Endometrial microvascular endothelial cells (primary cell): ENCODE measurements around the gene MME. TPM values are rescaled to one million over a fixed set of nuclear protein-coding genes. Genes with fewer than 3 reads are reported as not detected.

Experiments
- in situ Hi-C: cut with HindIII; loops from 2 replicates; pipeline ENCODE4 v1.10.0; 2017; ENCODE audit warnings: low sequenced_read_pairs, low pct_unique_long_range_greater_than_20kb; ENCODE audit errors: inconsistent ontology term
- total RNA-seq: library from RNA; depleted of rRNA; stranded (reverse); fragments of >200 nt; gene quantifications from one replicate; pipeline ENCODE4 v1.2.3, GENCODE V29; 2015; ENCODE audit errors: inconsistent ontology term

MME gene
- total RNA-seq, 1 donor from 2014 or later, result 13.3 TPM

- in situ Hi-C loops, result no loop called here
Measured at GRCh38 chr3:155179966-155180757, 100.0 kb downstream of the MME start.

DNA sequence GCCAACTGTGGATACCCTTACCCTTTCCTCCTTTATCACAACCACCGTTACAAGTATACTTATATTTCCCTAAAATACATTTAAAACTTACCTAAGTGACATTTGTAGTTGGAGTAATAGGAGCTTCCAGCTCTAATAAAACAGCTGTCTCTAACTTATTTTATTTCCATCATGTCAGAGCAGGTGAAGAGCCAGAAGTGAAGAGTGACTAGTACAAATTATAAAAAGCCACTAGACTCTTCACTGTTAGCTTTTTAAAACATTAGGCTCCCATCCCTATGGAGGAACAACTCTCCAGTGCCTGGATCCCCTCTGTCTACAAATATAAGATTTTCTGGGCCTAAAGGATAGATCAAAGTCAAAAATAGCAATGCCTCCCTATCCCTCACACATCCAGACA is 102.3 kb downstream of the MME start:
- in situ Hi-C loops, result no loop called here

- in situ Hi-C loops, result no loop called here
Measured at GRCh38 chr3:155184011-155184410, 103.9 kb downstream of the MME start.

DNA sequence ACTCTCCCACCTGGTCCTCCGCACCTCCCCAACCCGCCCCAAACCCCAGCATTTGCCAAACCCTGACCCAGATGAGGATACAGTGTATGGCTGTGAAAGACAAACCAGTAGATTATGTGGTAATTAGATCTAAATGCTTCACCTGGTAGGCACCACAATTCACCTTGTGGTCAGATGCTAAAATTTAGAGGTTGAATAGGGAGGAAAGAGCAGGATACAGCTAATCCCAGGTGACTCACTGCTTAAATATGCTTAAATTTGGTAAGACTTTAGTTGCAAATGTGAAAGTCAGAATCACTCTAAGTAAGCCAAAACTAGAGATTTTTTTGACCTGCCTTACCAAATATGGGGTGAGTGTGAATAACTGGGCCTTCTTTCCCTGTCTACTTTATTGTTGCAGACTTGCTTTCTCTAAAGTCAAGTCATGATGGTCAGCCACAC is 105.5 kb downstream of the MME start:
- in situ Hi-C loops, result no loop called here

DNA sequence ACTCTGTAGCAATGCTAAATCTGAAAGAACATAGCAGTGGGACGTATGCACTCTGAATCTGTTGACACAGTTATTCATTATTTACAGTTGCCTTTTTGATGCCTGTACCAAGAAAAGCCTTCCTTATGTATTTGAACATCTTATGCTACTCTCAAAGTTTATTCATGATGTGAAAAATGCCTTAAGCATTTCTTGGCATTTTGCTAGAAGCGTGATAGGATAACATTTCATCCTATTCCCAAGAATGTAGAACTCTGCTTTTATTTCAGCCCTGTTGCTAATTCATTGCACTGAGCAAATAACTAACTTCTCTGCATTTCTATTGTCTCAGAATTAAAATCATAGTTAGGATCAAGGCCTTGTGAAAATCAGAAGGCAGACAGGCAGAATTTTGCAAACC is 107.9 kb downstream of the MME start:
- in situ Hi-C loops, result no loop called here

DNA sequence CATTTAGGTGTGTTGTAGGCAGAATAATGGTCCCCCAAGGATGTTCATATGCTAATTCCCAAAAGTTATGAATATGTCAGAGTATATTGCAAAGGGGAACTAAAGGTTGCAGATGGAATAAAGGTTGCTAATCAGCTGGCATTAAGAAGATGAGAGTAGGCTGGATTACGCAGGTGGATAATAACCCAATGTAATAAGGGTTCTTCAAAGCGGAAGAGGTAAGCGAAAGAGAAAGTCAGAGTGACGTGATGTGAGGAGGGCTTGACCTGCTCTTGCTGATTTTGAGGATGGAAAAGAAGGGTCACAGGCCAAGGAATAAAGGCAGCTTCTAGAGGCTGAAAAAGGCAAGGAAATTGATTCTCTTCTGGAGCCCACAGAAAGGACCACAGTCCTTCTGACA is 109.4 kb downstream of the MME start:
- in situ Hi-C loops, result no loop called here

DNA sequence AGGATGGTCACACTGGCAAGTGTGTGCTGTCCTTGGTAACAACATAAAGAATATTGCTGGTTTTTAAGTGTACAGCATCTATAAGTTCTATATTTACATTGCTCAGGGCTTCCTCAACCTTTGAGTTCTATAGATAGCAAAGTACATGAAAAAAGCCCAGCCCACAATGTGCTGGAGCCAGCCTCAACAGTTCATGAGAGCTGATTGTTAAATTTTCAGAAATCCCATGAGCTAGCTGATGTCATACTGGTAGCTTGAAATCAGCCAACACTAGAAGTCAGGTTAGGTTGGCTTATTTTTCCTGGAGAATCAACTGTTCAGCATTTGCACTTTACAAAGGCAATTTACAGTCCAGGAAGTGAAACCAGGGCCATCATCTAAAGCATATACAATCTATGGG is 110.6 kb downstream of the MME start:
- in situ Hi-C loops, result no loop called here

DNA sequence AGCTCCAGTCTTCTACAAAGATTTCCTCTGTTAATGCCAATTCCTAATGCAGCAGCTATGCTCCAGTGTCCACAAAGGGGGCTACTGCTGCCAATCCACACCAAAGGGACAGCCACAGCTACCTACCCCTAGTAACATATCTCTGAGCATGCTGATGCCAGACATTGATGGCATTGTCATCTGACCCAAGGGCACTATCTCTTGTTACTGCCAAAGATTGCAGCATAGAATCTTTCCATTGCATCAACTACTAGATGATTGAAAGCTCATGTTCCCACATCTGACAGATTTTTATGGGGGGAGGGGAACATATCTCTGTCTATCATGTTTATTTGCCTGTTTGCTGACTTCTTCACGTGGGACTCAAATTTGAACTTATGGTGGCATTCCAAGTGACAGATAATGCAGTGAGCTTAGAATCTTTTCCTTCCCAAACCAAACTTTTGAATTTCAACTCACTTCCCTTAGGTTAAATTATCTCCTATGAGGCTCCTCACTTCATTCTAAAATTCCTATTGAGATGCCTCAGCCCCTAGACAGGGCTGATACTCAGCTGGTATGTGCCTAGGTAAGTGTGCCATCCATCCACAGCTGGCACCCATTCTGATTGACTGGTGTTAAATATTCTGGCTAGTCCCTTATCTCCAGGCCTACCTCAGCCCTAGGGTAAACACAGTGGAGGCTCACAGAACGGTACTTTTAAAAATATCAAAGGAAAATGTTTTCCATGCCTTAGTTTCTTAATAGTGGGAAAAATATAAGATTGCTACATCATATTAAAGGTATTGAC is 113.0 kb downstream of the MME start:
- in situ Hi-C loops, result no loop called here

DNA sequence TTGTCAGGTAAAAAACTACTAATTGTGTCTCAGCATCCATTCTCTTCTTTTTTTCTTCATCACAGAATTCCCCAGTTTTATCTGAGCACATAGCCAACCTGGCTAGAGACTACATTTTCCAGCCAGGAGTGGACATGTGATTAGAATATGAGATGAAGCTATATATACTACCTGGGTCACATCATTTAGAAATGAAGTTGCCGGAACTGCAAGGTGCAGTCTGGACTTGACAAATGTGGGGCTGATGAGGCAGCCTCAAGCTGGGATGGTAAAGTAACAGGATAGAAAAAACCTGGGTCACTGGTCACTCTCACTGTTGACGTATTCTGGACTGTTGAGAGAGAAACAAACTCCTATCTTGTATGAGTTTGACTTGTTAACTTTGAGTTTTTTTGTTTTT is 113.7 kb downstream of the MME start:
- in situ Hi-C loops, result no loop called here

DNA sequence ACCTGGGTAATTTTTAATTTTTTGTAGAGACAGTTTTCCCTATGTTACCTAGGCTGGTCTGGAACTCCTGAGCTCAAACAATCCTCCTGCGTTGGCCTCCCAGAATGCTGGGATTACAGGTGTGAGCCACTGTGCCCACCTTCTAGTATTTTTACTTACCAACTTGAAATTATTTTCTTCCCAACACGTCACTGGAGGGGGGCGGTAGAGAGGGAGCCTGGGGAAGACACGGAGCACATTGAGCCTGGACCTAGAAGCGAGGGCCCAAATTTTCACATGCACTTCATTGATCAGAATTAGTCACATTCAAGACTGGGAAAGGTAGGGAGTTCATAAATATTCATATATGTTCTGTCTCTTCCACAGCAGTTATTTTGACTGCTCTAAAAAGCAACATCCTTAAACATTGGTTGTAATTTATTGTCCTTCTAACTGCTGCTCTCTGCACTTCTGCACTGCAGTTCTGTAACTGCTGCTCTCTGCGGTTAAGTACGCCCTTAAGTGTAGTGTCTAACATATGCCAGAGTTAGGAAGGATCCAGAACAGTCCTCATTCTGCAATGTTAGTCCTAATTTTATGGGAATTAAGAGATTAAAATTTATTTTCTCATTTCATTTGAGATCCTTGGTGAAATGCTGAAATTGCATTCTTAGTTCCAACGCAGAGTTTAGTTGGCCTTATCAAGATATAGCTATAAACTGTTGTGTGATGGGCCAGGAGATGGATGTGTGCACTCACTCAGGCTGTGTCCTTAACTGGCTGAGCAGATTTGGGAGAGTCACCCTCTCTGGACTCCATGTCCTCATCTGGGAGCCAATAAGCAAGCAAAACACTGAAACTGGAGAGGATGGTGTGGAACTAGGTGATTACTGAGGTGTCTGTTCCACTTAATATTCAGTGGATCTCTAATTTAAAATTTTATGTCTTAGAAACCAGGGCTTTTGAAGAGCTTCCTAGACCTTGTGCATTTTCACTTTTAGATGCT is 115.1 kb downstream of the MME start:
- in situ Hi-C loops, result no loop called here

DNA sequence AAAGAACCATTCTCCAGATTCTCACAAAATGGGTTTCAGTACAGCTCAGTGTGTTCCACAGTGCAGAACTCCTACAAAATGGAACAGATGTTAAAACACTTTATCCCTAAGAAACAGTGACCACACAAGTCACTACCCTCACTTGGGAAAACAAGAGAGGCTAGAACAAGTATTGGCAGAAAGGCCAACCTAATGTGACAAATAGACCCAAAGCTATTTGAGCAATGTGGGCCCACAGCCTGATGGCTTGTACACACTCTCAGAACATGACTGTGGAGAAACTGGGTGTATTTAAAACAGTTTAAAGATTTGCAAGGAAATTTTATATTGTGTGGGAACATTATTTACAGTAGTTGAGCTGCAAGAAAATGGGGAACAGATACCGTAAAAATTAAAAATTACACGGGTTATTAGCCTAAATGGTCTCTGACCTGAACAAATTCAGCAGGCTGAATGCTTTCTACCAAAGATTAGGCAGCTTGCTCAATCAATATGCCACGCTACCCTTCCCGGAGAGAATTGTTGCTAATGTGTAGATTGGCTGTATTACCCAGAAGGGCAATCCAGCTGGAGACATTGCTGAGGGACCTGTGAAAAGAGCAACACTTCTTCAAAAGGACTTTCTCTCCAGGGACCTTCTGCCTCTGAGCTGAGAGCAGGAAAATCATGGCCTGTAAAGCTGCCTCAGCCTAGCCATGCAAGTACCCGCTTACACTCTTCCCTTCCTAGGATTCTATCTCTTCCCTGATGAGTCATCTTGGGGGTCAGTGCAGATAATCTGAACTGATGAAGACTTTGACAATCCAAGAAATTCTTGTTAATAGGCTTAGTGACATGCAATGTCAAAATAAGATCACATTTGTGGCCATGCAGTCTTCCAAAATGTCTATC is 116.3 kb downstream of the MME start:
- in situ Hi-C loops, result no loop called here

- in situ Hi-C loops, result no loop called here
Measured at GRCh38 chr3:155197786-155198185, 117.7 kb downstream of the MME start.

DNA sequence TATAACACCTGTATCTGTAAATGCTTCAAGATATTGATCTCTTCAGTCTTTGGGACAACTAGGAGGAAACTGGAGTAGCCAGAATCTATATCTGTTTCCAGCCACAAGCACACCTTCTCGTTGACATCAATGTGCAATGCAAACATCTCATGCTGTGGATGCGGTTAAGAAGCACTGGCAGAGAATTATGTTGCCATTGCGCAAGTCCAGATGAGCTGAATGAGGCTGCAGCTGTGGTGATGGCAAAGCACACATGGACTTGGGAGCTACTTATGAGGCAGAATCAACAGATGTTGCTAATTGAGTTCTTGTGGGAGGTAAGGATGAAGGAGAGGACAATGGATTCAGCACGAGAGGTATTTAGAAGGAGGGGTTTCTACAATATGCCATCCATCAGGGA is 122.5 kb downstream of the MME start:
- in situ Hi-C loops, result no loop called here

- in situ Hi-C loops, result no loop called here
Measured at GRCh38 chr3:155204851-155205250, 124.7 kb downstream of the MME start.

- in situ Hi-C loops, result no loop called here
Measured at GRCh38 chr3:155208183-155208800, 128.2 kb downstream of the MME start.

GRCh38 chr3:155210736-155211135 is 130.6 kb downstream of the MME start:
- in situ Hi-C loops, result no loop called here

DNA sequence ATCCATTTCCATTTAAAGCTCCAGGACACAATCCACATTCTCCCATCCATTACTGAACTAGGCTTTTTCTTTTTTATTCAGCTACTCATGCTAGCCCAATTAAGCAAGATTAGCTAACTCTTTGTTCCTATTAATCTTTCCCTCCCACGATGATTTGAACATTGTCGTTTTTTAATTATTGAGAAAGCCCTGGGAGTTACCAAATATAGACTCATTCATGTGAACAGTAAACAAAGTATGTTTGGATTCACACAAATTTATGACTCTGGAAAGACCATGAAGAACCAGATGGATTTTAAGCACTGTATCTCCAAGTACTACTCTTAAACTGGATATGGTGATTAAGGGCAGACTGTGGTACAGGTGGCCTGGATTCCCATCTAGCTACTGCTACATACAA is 131.1 kb downstream of the MME start:
- in situ Hi-C loops, result no loop called here

- in situ Hi-C loops, result no loop called here
Measured at GRCh38 chr3:155211940-155212339, 131.8 kb downstream of the MME start.
